H1 (cell line): ENCODE measurements around the gene KIF5A. TPM values are rescaled to one million over a fixed set of nuclear protein-coding genes. Genes with fewer than 3 reads are reported as not detected.

Experiments
- CTCF ChIA-PET: fragments of 300-600 bp; sonication (Branson Sonifier 250); formaldehyde crosslinking; loops from one replicate; lab custom pipeline; 2021; ENCODE audit not compliant: partially characterized antibody; lab: Charles Lee
- POLR2A ChIA-PET: fragments of 300-600 bp; sonication (Branson Sonifier 250); formaldehyde crosslinking; loops from one replicate; lab custom pipeline; 2021; ENCODE audit warnings: inconsistent platforms; ENCODE audit not compliant: partially characterized antibody; lab: Charles Lee
- DNase-seq, 2 experiments: peaks; one replicate each; pipeline versions ENCODE4 v3.0.0 to v3.0.0-alpha.2; 2010 to 2022; ENCODE audit warnings: low spot score in 2 of 2, low read depth in 1 of 2, mixed read lengths in 1 of 2
- FAIRE-seq: peaks from 2 replicates; lab custom pipeline; 2011; peaks lifted over from hg19 to GRCh38; lab: Jason Lieb, UNC
- H2AFZ ChIP-seq: 2 replicates; pipeline ENCODE4 v1.8.1; 2012; ENCODE audit warnings: low read length, inconsistent platforms
- H2AK5ac ChIP-seq: 2 replicates; pipeline ENCODE4 v1.6.1; 2013; ENCODE audit warnings: low read depth, low read length
- H2BK120ac ChIP-seq: replicated peaks from 2 replicates; pipeline ENCODE3; 2013; ENCODE audit warnings: low read depth, low read length, inconsistent platforms
- H2BK12ac ChIP-seq: 2 replicates; pipeline ENCODE4 v1.6.1; 2013; ENCODE audit warnings: low read depth, low read length
- H2BK15ac ChIP-seq: 2 replicates; pipeline ENCODE4 v1.6.1; 2013; ENCODE audit warnings: low read length
- H2BK20ac ChIP-seq: 2 replicates; pipeline ENCODE4 v1.6.1; 2013; ENCODE audit warnings: low read length
- H2BK5ac ChIP-seq: 2 replicates; pipeline ENCODE4 v1.6.1; 2013; ENCODE audit warnings: low read depth, low read length
- H3K14ac ChIP-seq: 2 replicates; pipeline ENCODE4 v1.6.1; 2013; ENCODE audit warnings: inconsistent platforms; ENCODE audit not compliant: insufficient read length
- H3K18ac ChIP-seq: 2 replicates; pipeline ENCODE4 v1.6.1; 2013; ENCODE audit warnings: low read length; ENCODE audit errors: extremely low read depth
- H3K23ac ChIP-seq: 2 replicates; pipeline ENCODE4 v1.6.1; 2013; ENCODE audit warnings: inconsistent platforms; ENCODE audit not compliant: insufficient read length
- H3K23me2 ChIP-seq: 2 replicates; pipeline ENCODE4 v1.6.1; 2013; ENCODE audit warnings: low read depth, low read length
- H3K27ac ChIP-seq: 2 replicates; pipeline ENCODE4 v1.6.1; 2011; ENCODE audit warnings: low read depth, low read length, inconsistent platforms
- H3K27me3 ChIP-seq, 4 experiments: replicated peaks in 1 of 4; 1 replicate in 1 of 4; 2 replicates in 3 of 4; pipeline versions ENCODE4 v1.6.1 to v1.8.1; 2011 to 2013; ENCODE audit warnings: low read length in 3 of 4, mild to moderate bottlenecking in 3 of 4, inconsistent platforms in 2 of 4, mixed read lengths in 2 of 4, moderate library complexity in 1 of 4; ENCODE audit not compliant: control insufficient read depth in 3 of 4, insufficient read depth in 3 of 4; ENCODE audit errors: extremely low read depth in 1 of 4
- H3K36me3 ChIP-seq, 4 experiments: 2 replicates each; pipeline versions ENCODE4 v1.6.1 to v1.8.1; 2011 to 2013; ENCODE audit warnings: mild to moderate bottlenecking in 4 of 4, low read length in 3 of 4, moderate library complexity in 2 of 4, control low read depth in 1 of 4, inconsistent platforms in 1 of 4; ENCODE audit not compliant: insufficient read depth in 4 of 4, control insufficient read depth in 2 of 4
- H3K4ac ChIP-seq: replicated peaks from 2 replicates; pipeline ENCODE3; 2013; ENCODE audit warnings: low read length, low read depth, mixed read lengths, inconsistent platforms; ENCODE audit not compliant: insufficient read length
- H3K4me1 ChIP-seq, 4 experiments: replicated peaks in 1 of 4; 1 replicate in 1 of 4; 2 replicates in 3 of 4; pipeline versions ENCODE4 v1.6.1 to v1.8.1; 2011 to 2013; ENCODE audit warnings: low read length in 3 of 4, inconsistent platforms in 2 of 4, mixed read lengths in 1 of 4; ENCODE audit not compliant: insufficient read depth in 4 of 4, control insufficient read depth in 3 of 4
- H3K4me2 ChIP-seq, 2 experiments: 2 replicates each; pipeline versions ENCODE4 v1.6.1 to v1.8.1; 2011 to 2013; ENCODE audit warnings: low read depth in 2 of 2, low read length in 2 of 2, control low read depth in 1 of 2, inconsistent platforms in 1 of 2, mild to moderate bottlenecking in 1 of 2; ENCODE audit not compliant: insufficient read depth in 1 of 2
- H3K4me3 ChIP-seq, 4 experiments: fragments of 200-600, 300-600 bp in 1 of 4; sonication (generic), shearing (Covaris generic), sonication (Bioruptor Twin) in 1 of 4; 2 replicates each; pipeline versions ENCODE4 v1.5.1 to v1.8.1; 2011 to 2016; ENCODE audit warnings: low read length in 4 of 4, low read depth in 3 of 4, control low read depth in 2 of 4, inconsistent platforms in 2 of 4, mild to moderate bottlenecking in 2 of 4, mixed read lengths in 1 of 4, moderate library complexity in 1 of 4; ENCODE audit not compliant: insufficient read depth in 2 of 4; ENCODE audit errors: extremely low read depth in 1 of 4
- H3K56ac ChIP-seq: replicated peaks from 2 replicates; pipeline ENCODE3; 2013; ENCODE audit warnings: low read depth, mild to moderate bottlenecking, mixed read lengths, low read length, inconsistent platforms; ENCODE audit not compliant: insufficient read length
- H3K79me1 ChIP-seq: 2 replicates; pipeline ENCODE4 v1.6.1; 2013; ENCODE audit warnings: low read depth, low read length, control low read depth
- H3K79me2 ChIP-seq, 2 experiments: 2 replicates each; pipeline versions ENCODE4 v1.6.1 to v1.8.1; 2012 to 2013; ENCODE audit warnings: low read length in 2 of 2, mild to moderate bottlenecking in 2 of 2, inconsistent platforms in 1 of 2; ENCODE audit not compliant: insufficient read depth in 2 of 2, control insufficient read depth in 1 of 2
- H3K9ac ChIP-seq, 4 experiments: replicated peaks in 1 of 4; 1 replicate in 1 of 4; 2 replicates in 3 of 4; pipeline versions ENCODE4 v1.6.1 to v1.8.1; 2011 to 2013; ENCODE audit warnings: low read depth in 3 of 4, low read length in 3 of 4, control low read depth in 2 of 4, mild to moderate bottlenecking in 2 of 4, moderate library complexity in 2 of 4, inconsistent platforms in 1 of 4; ENCODE audit errors: extremely low read depth in 1 of 4
- H3K9me3 ChIP-seq, 2 experiments: 2 replicates each; pipeline versions ENCODE4 v1.6.1 to v1.8.1; 2012 to 2013; ENCODE audit warnings: mild to moderate bottlenecking in 2 of 2, moderate library complexity in 2 of 2, control low read depth in 1 of 2, inconsistent platforms in 1 of 2, low read depth in 1 of 2, low read length in 1 of 2, mixed read lengths in 1 of 2; ENCODE audit not compliant: insufficient read depth in 2 of 2
- H4K20me1 ChIP-seq, 2 experiments: replicated peaks in 1 of 2; 2 replicates each; pipeline versions ENCODE3 to v1.8.1; 2011 to 2013; ENCODE audit warnings: inconsistent platforms in 2 of 2, low read length in 2 of 2, mild to moderate bottlenecking in 1 of 2; ENCODE audit not compliant: insufficient read depth in 2 of 2, control insufficient read depth in 1 of 2
- H4K5ac ChIP-seq: 2 replicates; pipeline ENCODE4 v1.6.1; 2013; ENCODE audit warnings: low read length, low read depth, mixed read lengths, inconsistent platforms; ENCODE audit not compliant: insufficient read length
- H4K8ac ChIP-seq: 2 replicates; pipeline ENCODE4 v1.8.0; 2013; ENCODE audit warnings: mild to moderate bottlenecking, moderate library complexity, low read length, inconsistent platforms; ENCODE audit not compliant: insufficient read depth; ENCODE audit errors: extremely low read depth
- H4K91ac ChIP-seq: replicated peaks from 2 replicates; pipeline ENCODE3; 2013; ENCODE audit warnings: low read length, mixed read lengths, inconsistent platforms; ENCODE audit not compliant: insufficient read length
- POLR2AphosphoS5 ChIP-seq: IDR thresholded peaks from 2 replicates; pipeline ENCODE4 v1.6.1; 2011; ENCODE audit warnings: low read depth, low read length
- RAD21 ChIP-seq, 2 experiments: IDR thresholded peaks in 1 of 2; conservative IDR thresholded peaks in 1 of 2; 2 replicates each; pipeline ENCODE4 v1.6.1; 2011; ENCODE audit warnings: low read depth in 2 of 2, low read length in 2 of 2, improper control_type of control experiment in 1 of 2, inconsistent platforms in 1 of 2, mild to moderate bottlenecking in 1 of 2, moderate library complexity in 1 of 2
- WGBS, 2 experiments: shearing (Covaris generic) in 1 of 2; methylation state at CpG; one replicate each; pipeline versions ENCODE4 v1.1.6 to v1.1.7; 2013 to 2015; ENCODE audit warnings: low lambda C conversion rate in 2 of 2, mixed read lengths in 2 of 2, inconsistent platforms in 1 of 2, low coverage in 1 of 2, missing lambda C conversion rate in 1 of 2; ENCODE audit not compliant: insufficient replicate concordance in 2 of 2, insufficient coverage in 1 of 2, insufficient read length in 1 of 2; ENCODE audit errors: extremely low coverage in 1 of 2, missing lambda C conversion rate in 1 of 2; 5-methylcytosine and 5-hydroxymethylcytosine counted together
- polyA plus RNA-seq, 7 experiments: library from polyadenylated mRNA; depleted of rRNA in 3 of 7; stranded (reverse) in 5 of 7; unstranded in 2 of 7; fragments of >200 nt in 5 of 7; fragments of 200-250 nt in 2 of 7; gene quantifications; 1 replicate in 5 of 7; 2 replicates in 1 of 7; 4 replicates in 1 of 7; pipeline versions ENCODE4 v1.2.1 to v1.2.3, GENCODE V29; 2011 to 2013; ENCODE audit warnings: missing spikeins in 2 of 7, mixed read lengths in 2 of 7
- total RNA-seq: library from RNA; stranded (reverse); fragmentation: NEBNext Ultra II Directional; extraction: Animal tissue kit (Norgen Biotek cat#: 25700); gene quantifications from 2 replicates; pipeline ENCODE4 v1.2.1, GENCODE V29; 2021

The KIF5A gene
- total and polyA plus RNA-seq, 2 of the 8 experiments (the other 6 are each of a cell fraction or from before 2014, with no cell fraction given), result 10.7 to 21.9 TPM

DNA sequence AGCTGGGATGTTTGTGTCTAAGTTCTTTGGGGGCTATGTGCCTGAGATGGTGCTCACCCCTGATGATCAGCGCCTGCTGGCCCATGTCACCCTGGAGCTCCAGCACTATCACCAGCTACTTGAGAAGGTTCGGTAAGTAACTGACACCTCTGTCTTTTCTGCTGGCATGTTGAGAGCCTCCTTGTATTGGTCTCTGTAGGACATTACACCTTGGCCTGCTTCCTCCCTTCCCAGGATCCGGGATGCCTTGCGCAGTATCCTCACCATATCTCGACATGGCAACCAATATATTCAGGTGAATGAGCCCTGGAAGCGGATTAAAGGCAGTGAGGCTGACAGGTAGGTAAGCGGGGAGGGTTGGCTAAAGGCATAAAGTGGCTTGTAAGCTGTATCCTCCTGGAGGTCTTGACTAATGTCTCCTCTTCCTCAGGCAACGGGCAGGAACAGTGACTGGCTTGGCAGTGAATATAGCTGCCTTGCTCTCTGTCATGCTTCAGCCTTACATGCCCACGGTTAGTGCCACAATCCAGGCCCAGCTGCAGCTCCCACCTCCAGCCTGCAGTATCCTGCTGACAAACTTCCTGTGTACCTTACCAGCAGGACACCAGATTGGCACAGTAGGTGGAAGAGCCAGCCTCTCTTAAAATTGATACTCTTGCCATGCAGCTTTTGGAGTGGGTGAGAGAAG is 35.0 kb upstream of the KIF5A start:
- ChIA-PET CTCF (interaction anchor here (0.6 to 1.2 kb wide), 7 partner anchors 9 to 1168 kb away, joined by 3 to 6 read pairs (median 4); partner anchors contain the start of gene MARS1), POLR2A (interaction anchor here (0.9 to 3.8 kb wide), 7 partner anchors 9 to 288 kb away, joined by 3 to 25 read pairs (median 3); partner anchors contain the start of gene MBD6)
- Histone ChIP-seq H3K79me2 (peaks cover 0 to 20% of the 10 kb centered on the region in 2 experiments; a peak in 2 of 4 replicates), H3K79me1 (no peaks in the 10 kb centered on the region), H3K4ac (no peak overlapping the region), H2BK120ac (no peak overlapping the region), H2AK5ac (no peak overlapping the region), H3K4me2 (no peak overlapping the region), H3K27me3 (no peaks in the 10 kb centered on the region), H2AFZ (no peak overlapping the region), H2BK15ac (no peak overlapping the region), H2BK5ac (no peak overlapping the region), H4K8ac (no peak overlapping the region), H3K4me3 (no peak overlapping the region), H2BK12ac (no peak overlapping the region), H3K4me1 (peaks cover 0 to 6% (median 4%) of the 10 kb centered on the region in 4 experiments; a peak in 3 of 7 replicates), H3K18ac (no peak overlapping the region), H2BK20ac (no peak overlapping the region), H3K23ac (no peak overlapping the region), H4K20me1 (peaks cover 7 to 18% of the 10 kb centered on the region in 2 experiments), H4K5ac (no peak overlapping the region), H3K9ac (no peak overlapping the region), H3K36me3 (peaks cover 52 to 88% (median 69%) of the 10 kb centered on the region in 4 experiments), H3K14ac (no peak overlapping the region), H3K27ac (no peak overlapping the region), H3K9me3 (no peaks in the 10 kb centered on the region), H3K23me2 (peaks cover 7% of the 10 kb centered on the region), H4K91ac (no peak overlapping the region), H3K56ac (no peak overlapping the region)
- no peak for FAIRE-seq
- TF ChIP-seq RAD21 (IDR thresholded peaks at IDR 0.05 in 1 of 2, conservative IDR thresholded peaks at IDR 0.05 in 1 of 2; ENCODE audit: low read depth in 2 of 2, low read length in 2 of 2) (no peak), POLR2AphosphoS5 (peak; percentile 23; the same call in 1 of the 2 replicates)
- WGBS, 2 experiments, result 81% methylated on average over 9 of the region's 9 CpGs; no CpG with 5 or more reads in 1 of the 2 experiments
- no peak for DNase-seq
